Pancreas (tissue), 10 donors: ENCODE data around the gene CRISPLD2. TPM values are rescaled to one million over a fixed set of nuclear protein-coding genes. Genes with fewer than 3 reads are reported as not detected.
A peak's percentile ranks its signal among the peaks of the same experiment; 100 is the strongest.

ENCODE experiments used
- ATAC-seq, 4 donors: fragments of 200-7000 bp; cut with Tn5 transposase; one replicate each; pipeline versions ENCODE4 v1.8.0 to v1.9.1; 2020; ENCODE audit warnings: mild to moderate bottlenecking in 4 of 4, moderate library complexity in 4 of 4
- DNase-seq, 6 donors: peaks; one replicate each; pipeline ENCODE4 v3.0.0-alpha.2; 2020
- FAIRE-seq: peaks from 2 replicates; lab custom pipeline; 2012; peaks lifted over from hg19 to GRCh38; lab: Jason Lieb, UNC
- H3K27ac ChIP-seq, 4 donors: fragments of 200-600 bp; sonication (generic); 1 replicate in 3 of 4; 2 replicates in 1 of 4; pipeline versions ENCODE4 v1.5.0 to v1.8.0; 2020
- H3K27me3 ChIP-seq, 4 donors: fragments of 200-600 bp; one replicate each; pipeline ENCODE4 v1.8.0; 2021
- H3K36me3 ChIP-seq, 3 donors: fragments of 200-600 bp; sonication (generic) in 1 of 3; one replicate each; pipeline versions ENCODE4 v1.5.0 to v1.8.0; 2020 to 2021
- H3K4me1 ChIP-seq, 3 donors: fragments of 200-600 bp; one replicate each; pipeline ENCODE4 v1.8.0; 2021
- H3K4me3 ChIP-seq, 4 donors: fragments of 200-600 bp; sonication (generic) in 2 of 4; one replicate each; pipeline versions ENCODE4 v1.5.0 to v1.8.0; 2020 to 2021
- H3K9me3 ChIP-seq, 4 donors: fragments of 200-600 bp; one replicate each; pipeline ENCODE4 v1.8.0; 2021
- WGBS, 2 donors: extraction: QIAGEN DNeasy Blood & Tissue Kit; methylation state at CpG; one replicate each; pipeline ENCODE4 v1.1.7; 2013; 5-methylcytosine and 5-hydroxymethylcytosine counted together
- intact Hi-C, 3 donors: fragments of 100-400 bp; cut with DNase I; formaldehyde crosslinking; loops; one replicate each; pipeline versions ENCODE4 v1.11.1 to v1.14.2; 2022
- polyA plus RNA-seq, 2 donors: library from polyadenylated mRNA; stranded (reverse); fragments of 200-250 nt; gene quantifications; one replicate each; pipeline ENCODE4 v1.2.3, GENCODE V29; 2013
- total RNA-seq, 6 donors: library from RNA; stranded (reverse); fragmentation: NEBNext Ultra II Directional in 4 of 6; extraction: Animal tissue kit (Norgen Biotek cat#: 25700) in 4 of 6; gene quantifications; one replicate each; pipeline versions ENCODE4 v1.2.1 to v1.2.4, GENCODE V29; 2021 to 2023
- TF ChIP-seq, protein P1 (sequence below), 4 donors: fragments of 200-600 bp; sonication (generic) in 3 of 4; IDR thresholded peaks; one replicate each; pipeline versions ENCODE4 v1.5.0 to v1.8.0; 2021; ENCODE audit warnings: antibody characterized with exemption in 4 of 4
- donor health status: healthy with polysubstance abuse.
- donor health status: DM: no; HTN: no; CAD: no; lungs with moderate emphysema.
- donor health status: DM: no; HTN: no; CAD: no.
- donor health status: control.
- donor health status: control.
- donor health status: Bipolar disorder and iron deficiency.
- donor health status: DM: yes; HTN: yes; CAD: no.
- donor health status: DM: no; HTN: no; CAD: no.
- donor health status: DM: no; HTN: no; CAD: no.
- donor health status: DM: yes; HTN: yes; CAD: no.

Gene CRISPLD2
- total and polyA plus RNA-seq, 8 donors, result 4.1 to 40.2 (median 14.1) TPM

GRCh38 chr16:84841787-84842300 is 22.1 kb downstream of the CRISPLD2 start:
- ATAC-seq (peak; percentile 88 to 91 (median 89)), FAIRE-seq (no peak), DNase-seq (peak; percentile 38 to 87 (median 61))
- no peaks in the 10 kb centered on the region for H3K36me3 ChIP-seq
- TF ChIP-seq, protein P1, sequence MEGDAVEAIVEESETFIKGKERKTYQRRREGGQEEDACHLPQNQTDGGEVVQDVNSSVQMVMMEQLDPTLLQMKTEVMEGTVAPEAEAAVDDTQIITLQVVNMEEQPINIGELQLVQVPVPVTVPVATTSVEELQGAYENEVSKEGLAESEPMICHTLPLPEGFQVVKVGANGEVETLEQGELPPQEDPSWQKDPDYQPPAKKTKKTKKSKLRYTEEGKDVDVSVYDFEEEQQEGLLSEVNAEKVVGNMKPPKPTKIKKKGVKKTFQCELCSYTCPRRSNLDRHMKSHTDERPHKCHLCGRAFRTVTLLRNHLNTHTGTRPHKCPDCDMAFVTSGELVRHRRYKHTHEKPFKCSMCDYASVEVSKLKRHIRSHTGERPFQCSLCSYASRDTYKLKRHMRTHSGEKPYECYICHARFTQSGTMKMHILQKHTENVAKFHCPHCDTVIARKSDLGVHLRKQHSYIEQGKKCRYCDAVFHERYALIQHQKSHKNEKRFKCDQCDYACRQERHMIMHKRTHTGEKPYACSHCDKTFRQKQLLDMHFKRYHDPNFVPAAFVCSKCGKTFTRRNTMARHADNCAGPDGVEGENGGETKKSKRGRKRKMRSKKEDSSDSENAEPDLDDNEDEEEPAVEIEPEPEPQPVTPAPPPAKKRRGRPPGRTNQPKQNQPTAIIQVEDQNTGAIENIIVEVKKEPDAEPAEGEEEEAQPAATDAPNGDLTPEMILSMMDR (IDR thresholded peaks at IDR 0.05), result no peak
- peak overlapping the region; percentile 7 to 62 (median 16) for H3K27ac ChIP-seq
- WGBS, 2 donors, result 10 to 11% methylated on average over 15 to 18 of the region's 18 CpGs
- no peaks in the 10 kb centered on the region for H3K27me3 ChIP-seq
- intact Hi-C loops, result no loop called here
- no peaks in the 10 kb centered on the region for H3K4me1 ChIP-seq
- H3K9me3 ChIP-seq, result no peaks in the 10 kb centered on the region
- peak overlapping the region in 2 of 4 donors; percentile 22 to 26 for H3K4me3 ChIP-seq

DNA sequence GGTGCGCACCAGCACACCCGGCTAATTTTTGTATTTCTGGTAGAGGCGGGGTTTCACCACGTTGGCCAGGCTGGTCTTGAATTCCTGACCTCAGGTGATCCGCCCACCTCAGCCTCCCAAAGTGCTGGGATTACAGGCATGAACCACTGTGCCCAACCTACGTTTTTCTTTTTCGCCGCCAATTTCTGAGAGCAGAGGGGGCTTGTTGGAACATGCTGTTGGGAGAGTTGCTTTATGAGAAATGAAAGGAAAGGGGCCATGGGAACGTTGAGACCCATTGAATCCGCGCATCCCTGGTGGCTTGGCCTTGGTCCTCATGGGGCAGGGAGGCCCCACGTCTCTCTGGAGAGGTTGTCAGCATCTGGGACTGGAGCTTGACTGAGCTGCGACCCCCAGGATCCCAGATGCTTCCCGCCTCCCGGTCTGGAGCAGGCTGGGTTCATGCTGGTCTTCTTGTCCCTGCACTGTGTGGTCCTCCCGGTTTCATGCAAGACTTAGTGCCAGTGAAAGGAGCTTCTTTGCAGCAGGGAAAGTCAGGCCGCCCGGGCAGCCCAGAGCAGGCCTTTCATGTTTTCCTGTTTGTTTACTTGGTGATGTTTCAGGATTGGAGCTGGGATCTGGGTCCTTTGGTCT is 22.8 kb downstream of the CRISPLD2 start:
- Histone ChIP-seq H3K36me3 (no peaks in the 10 kb centered on the region), H3K27ac (no peak overlapping the region), H3K4me1 (no peaks in the 10 kb centered on the region), H3K27me3 (no peaks in the 10 kb centered on the region), H3K9me3 (no peaks in the 10 kb centered on the region), H3K4me3 (no peak overlapping the region)
- peak in 1 of 6 donors; percentile 31 for DNase-seq
- intact Hi-C loops, result no loop called here
- ATAC-seq, result no peak
- TF ChIP-seq, protein P1 (IDR thresholded peaks at IDR 0.05), result no peak
- no peak for FAIRE-seq
- 61 to 64% methylated on average over 18 of the region's 18 CpGs for WGBS, 2 donors

GRCh38 chr16:84843149-84844048 is 23.6 kb downstream of the CRISPLD2 start:
- H3K4me1 ChIP-seq, result no peaks in the 10 kb centered on the region
- H3K9me3 ChIP-seq, result no peaks in the 10 kb centered on the region
- TF ChIP-seq, protein P1 (IDR thresholded peaks at IDR 0.05), result no peak
- DNase-seq, result peak in 1 of 6 donors; percentile 27
- no peak overlapping the region for H3K27ac ChIP-seq
- no peaks in the 10 kb centered on the region for H3K36me3 ChIP-seq
- H3K4me3 ChIP-seq, result no peak overlapping the region
- intact Hi-C loops, result no loop called here
- 77 to 83% methylated on average over 13 of the region's 13 CpGs for WGBS, 2 donors
- ATAC-seq, result no peak
- H3K27me3 ChIP-seq, result no peaks in the 10 kb centered on the region
- FAIRE-seq, result no peak

DNA sequence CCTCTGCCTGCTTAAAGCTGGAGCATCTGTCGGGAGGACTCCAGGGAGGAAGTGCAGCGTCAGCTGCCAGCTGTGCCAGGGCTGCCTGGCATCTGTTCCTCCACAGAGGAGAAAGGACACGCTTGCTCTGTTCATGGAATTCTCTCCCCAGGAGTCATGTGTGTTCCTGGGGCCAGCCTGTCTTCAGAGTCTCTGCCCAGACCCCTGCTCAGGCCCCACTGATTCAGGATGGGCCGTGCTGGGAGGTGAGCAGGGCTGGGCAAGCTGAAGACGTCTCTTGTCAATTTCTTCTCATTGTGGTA is 24.2 kb downstream of the CRISPLD2 start:
- ATAC-seq, result peak in 2 of 4 donors; percentile 48 to 60
- FAIRE-seq, result no peak
- Histone ChIP-seq H3K36me3 (no peaks in the 10 kb centered on the region), H3K4me1 (no peaks in the 10 kb centered on the region), H3K9me3 (no peaks in the 10 kb centered on the region), H3K27ac (no peak overlapping the region), H3K27me3 (no peaks in the 10 kb centered on the region), H3K4me3 (no peak overlapping the region)
- DNase-seq, result peak in 1 of 6 donors; percentile 55
- 55 to 70% methylated on average over 5 of the region's 5 CpGs for WGBS, 2 donors
- intact Hi-C loops, result no loop called here
- TF ChIP-seq, protein P1 (IDR thresholded peaks at IDR 0.05), result no peak
